ENCODE data around the gene UBXN11. TPM values are rescaled to one million over a fixed set of nuclear protein-coding genes. Genes with fewer than 3 reads are reported as not detected.

Gene UBXN11
- polyA plus RNA-seq, 1 donor from 2014 or later, result 18.5 TPM

GRCh38 chr1:26269198-26269550 is 37.3 kb downstream of the UBXN11 start:
- H3K79me2 ChIP-seq (replicated peaks; ENCODE audit: insufficient read depth, low read length), result no peaks in the 10 kb centered on the region
- H3F3A ChIP-seq (ENCODE audit: insufficient read depth, low read length, poor library complexity, severe bottlenecking), result no peaks in the 10 kb centered on the region
- no peaks in the 10 kb centered on the region for H3K36me3 ChIP-seq (ENCODE audit: insufficient read depth, low read length)
- H3K27me3 ChIP-seq (ENCODE audit: insufficient read depth, low read depth, low read length), result no peaks in the 10 kb centered on the region
- H3K4me3 ChIP-seq (ENCODE audit: low read length), result no peak overlapping the region
- no peaks in the 10 kb centered on the region for H3K9me2 ChIP-seq (ENCODE audit: insufficient read depth, low read length)
- no peaks in the 10 kb centered on the region for H4K20me1 ChIP-seq (ENCODE audit: insufficient read depth)
- H3K4me2 ChIP-seq (ENCODE audit: low read length), result no peak overlapping the region
- no peak for TF ChIP-seq EZH2 (IDR thresholded peaks at IDR 0.05; ENCODE audit: borderline replicate concordance, insufficient read depth, low read length, poor library complexity, severe bottlenecking)
- TF ChIP-seq REST (IDR thresholded peaks at IDR 0.05; ENCODE audit: borderline replicate concordance), result no peak
- TF ChIP-seq SMC3 (conservative IDR thresholded peaks at IDR 0.05; ENCODE audit: poor library complexity), result no peak
- no peak for TF ChIP-seq RAD21 (conservative IDR thresholded peaks at IDR 0.05)
- no peak for TF ChIP-seq MXI1 (conservative IDR thresholded peaks at IDR 0.05; ENCODE audit: poor library complexity, severe bottlenecking)
- TF ChIP-seq TAF1 (IDR thresholded peaks at IDR 0.05; ENCODE audit: low read depth), result no peak
- TF ChIP-seq POLR2AphosphoS5 (IDR thresholded peaks at IDR 0.05), result no peak
- TF ChIP-seq CTCF (IDR thresholded peaks at IDR 0.05; ENCODE audit: poor library complexity, severe bottlenecking), result no peak
- H3K27ac ChIP-seq (ENCODE audit: low read length), result no peak overlapping the region
- H3K9ac ChIP-seq (ENCODE audit: low read length), result no peak overlapping the region
- no peak overlapping the region for H2AFZ ChIP-seq (ENCODE audit: low read depth, low read length)
- H3K9me3 ChIP-seq (ENCODE audit: low read length), result no peaks in the 10 kb centered on the region

- no peaks in the 10 kb centered on the region for H3F3A ChIP-seq (ENCODE audit: insufficient read depth, low read length, poor library complexity, severe bottlenecking)
- H3K79me2 ChIP-seq (replicated peaks; ENCODE audit: insufficient read depth, low read length), result no peaks in the 10 kb centered on the region
- no peak for TF ChIP-seq SMC3 (conservative IDR thresholded peaks at IDR 0.05; ENCODE audit: poor library complexity)
- TF ChIP-seq CTCF (IDR thresholded peaks at IDR 0.05; ENCODE audit: poor library complexity, severe bottlenecking), result no peak
- TF ChIP-seq RAD21 (conservative IDR thresholded peaks at IDR 0.05), result no peak
- TF ChIP-seq REST (IDR thresholded peaks at IDR 0.05; ENCODE audit: borderline replicate concordance), result no peak
- no peak for TF ChIP-seq MXI1 (conservative IDR thresholded peaks at IDR 0.05; ENCODE audit: poor library complexity, severe bottlenecking)
- no peak for TF ChIP-seq EZH2 (IDR thresholded peaks at IDR 0.05; ENCODE audit: borderline replicate concordance, insufficient read depth, low read length, poor library complexity, severe bottlenecking)
- TF ChIP-seq POLR2AphosphoS5 (IDR thresholded peaks at IDR 0.05), result no peak
- TF ChIP-seq EP300 (conservative IDR thresholded peaks at IDR 0.05; ENCODE audit: poor library complexity, severe bottlenecking), result no peak
- no peak overlapping the region for H3K27ac ChIP-seq (ENCODE audit: low read length)
- no peak overlapping the region for H3K9ac ChIP-seq (ENCODE audit: low read length)
- no peak overlapping the region for H3K4me2 ChIP-seq (ENCODE audit: low read length)
- no peaks in the 10 kb centered on the region for H3K9me3 ChIP-seq (ENCODE audit: low read length)
- no peak overlapping the region for H2AFZ ChIP-seq (ENCODE audit: low read depth, low read length)
- no peaks in the 10 kb centered on the region for H3K27me3 ChIP-seq (ENCODE audit: insufficient read depth, low read depth, low read length)
- no peaks in the 10 kb centered on the region for H3K36me3 ChIP-seq (ENCODE audit: insufficient read depth, low read length)
- H3K4me3 ChIP-seq (ENCODE audit: low read length), result no peak overlapping the region
- no peaks in the 10 kb centered on the region for H4K20me1 ChIP-seq (ENCODE audit: insufficient read depth)
- no peaks in the 10 kb centered on the region for H3K9me2 ChIP-seq (ENCODE audit: insufficient read depth, low read length)
Observed at GRCh38 chr1:26268290-26269197, 37.9 kb downstream of the UBXN11 start.

All from neural cell (in vitro differentiated cells).